ENCODE data around the gene LGR4.

GRCh38 chr11:27402450-27402849 lies 70.1 kb downstream of the LGR4 start:
- TF ChIP-seq ARNT (IDR thresholded peaks at IDR 0.05) (no peak), SP1 (IDR thresholded peaks at IDR 0.05) (no peak), HDGF (IDR thresholded peaks at IDR 0.05; ENCODE audit: borderline replicate concordance) (no peak), ELF4 (IDR thresholded peaks at IDR 0.05) (no peak)
- TF ChIP-seq, protein P1, sequence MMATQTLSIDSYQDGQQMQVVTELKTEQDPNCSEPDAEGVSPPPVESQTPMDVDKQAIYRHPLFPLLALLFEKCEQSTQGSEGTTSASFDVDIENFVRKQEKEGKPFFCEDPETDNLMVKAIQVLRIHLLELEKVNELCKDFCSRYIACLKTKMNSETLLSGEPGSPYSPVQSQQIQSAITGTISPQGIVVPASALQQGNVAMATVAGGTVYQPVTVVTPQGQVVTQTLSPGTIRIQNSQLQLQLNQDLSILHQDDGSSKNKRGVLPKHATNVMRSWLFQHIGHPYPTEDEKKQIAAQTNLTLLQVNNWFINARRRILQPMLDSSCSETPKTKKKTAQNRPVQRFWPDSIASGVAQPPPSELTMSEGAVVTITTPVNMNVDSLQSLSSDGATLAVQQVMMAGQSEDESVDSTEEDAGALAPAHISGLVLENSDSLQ (IDR thresholded peaks at IDR 0.05) = no peak

Data from HEK293T (cell line).